Adrenal gland (tissue), 5 donors: ENCODE measurements around the gene STIM1.

ENCODE experiments used
- POLR2A ChIP-seq, 2 donors: fragments of 450-650 bp; IDR thresholded peaks; one replicate each; pipeline ENCODE4 v1.6.1; 2017; ENCODE audit warnings: antibody characterized with exemption in 2 of 2, mild to moderate bottlenecking in 2 of 2, moderate library complexity in 1 of 2
- TF ChIP-seq, protein P1 (sequence below), 6 experiments: fragments of 450-650 bp in 4 of 6; fragments of 200-600 bp in 2 of 6; sonication (generic) in 1 of 6; IDR thresholded peaks; 1 replicate in 5 of 6; 2 replicates in 1 of 6; pipeline versions ENCODE4 v1.5.1 to v1.8.0; 2016 to 2021; ENCODE audit warnings: antibody characterized with exemption in 6 of 6, mild to moderate bottlenecking in 2 of 6, moderate library complexity in 1 of 6
- donor health status: DM: no; HTN: no; CAD: no.

DNA sequence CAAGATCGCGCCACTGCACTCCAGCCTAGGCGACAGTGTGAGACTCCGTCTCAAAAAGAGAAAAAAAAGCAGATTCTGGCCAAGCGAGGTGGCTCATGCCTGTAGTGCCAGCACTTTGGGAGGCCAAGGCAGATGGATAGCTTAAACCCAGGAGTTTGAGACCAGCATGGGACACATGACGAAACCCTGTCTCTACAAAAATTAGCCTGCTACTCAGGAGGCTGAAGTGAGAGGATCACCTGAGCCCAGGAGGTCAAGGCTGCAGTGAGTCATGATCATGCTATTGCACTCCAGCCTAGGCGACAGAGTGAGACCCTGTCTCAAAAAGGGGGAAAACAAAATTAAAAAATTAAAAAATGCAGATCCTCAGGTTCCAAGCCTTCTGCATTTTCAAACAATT, 33.2 kb upstream of the STIM1 start:
- TF ChIP-seq, protein P1, sequence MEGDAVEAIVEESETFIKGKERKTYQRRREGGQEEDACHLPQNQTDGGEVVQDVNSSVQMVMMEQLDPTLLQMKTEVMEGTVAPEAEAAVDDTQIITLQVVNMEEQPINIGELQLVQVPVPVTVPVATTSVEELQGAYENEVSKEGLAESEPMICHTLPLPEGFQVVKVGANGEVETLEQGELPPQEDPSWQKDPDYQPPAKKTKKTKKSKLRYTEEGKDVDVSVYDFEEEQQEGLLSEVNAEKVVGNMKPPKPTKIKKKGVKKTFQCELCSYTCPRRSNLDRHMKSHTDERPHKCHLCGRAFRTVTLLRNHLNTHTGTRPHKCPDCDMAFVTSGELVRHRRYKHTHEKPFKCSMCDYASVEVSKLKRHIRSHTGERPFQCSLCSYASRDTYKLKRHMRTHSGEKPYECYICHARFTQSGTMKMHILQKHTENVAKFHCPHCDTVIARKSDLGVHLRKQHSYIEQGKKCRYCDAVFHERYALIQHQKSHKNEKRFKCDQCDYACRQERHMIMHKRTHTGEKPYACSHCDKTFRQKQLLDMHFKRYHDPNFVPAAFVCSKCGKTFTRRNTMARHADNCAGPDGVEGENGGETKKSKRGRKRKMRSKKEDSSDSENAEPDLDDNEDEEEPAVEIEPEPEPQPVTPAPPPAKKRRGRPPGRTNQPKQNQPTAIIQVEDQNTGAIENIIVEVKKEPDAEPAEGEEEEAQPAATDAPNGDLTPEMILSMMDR (IDR thresholded peaks at IDR 0.05): no peak
- no peak for TF ChIP-seq POLR2A (IDR thresholded peaks at IDR 0.05)
